Measurements from ENCODE around the gene CD63.

The CD63 gene

DNA sequence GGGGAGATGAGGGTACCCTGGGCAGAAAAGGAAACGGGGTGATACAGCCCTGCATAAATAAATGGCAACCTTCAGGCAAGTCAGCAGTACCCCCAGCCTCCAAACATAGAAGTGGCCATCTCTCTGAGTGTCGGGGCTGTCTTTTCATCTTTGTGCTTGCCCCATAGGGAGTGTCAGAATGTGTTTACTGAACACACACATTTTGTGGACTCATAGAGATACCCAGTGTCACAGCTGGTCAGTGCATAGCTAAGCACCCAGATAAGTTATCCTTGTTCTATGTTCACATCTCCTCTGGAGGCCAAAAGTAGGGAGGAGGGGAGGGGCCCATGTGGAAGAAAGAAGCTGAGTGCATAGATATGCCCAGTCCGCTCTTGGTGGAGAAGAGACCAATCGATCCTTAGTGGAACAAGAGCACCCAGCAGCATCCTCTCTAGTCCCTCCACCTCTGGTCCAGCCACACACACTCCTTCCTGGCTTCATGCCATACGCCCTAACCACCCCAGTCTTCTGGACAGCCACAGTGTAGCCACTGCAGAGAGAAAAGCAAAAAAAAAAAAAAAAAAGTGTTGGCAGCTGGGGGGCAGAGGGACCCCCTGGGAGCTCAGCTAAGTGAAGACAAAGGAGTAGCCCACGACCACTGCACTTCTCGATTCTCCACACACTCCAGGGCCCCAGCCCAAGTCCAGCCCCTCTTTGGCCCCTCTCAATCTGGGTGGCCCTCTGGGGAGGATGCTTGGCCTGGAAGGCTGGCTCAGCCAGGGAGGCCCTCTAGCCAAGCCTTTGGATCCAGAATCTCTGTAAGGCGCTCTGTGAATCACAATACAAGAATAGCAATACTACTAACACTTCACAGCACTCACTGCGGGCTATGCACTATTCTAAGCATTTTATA is 23.7 kb downstream of the CD63 start:
- no peak for DNase-seq (ENCODE audit: low spot score)

GRCh38 chr12:55703901-55704761 is 24.7 kb downstream of the CD63 start:
- no peak for DNase-seq (ENCODE audit: low spot score)

DNA sequence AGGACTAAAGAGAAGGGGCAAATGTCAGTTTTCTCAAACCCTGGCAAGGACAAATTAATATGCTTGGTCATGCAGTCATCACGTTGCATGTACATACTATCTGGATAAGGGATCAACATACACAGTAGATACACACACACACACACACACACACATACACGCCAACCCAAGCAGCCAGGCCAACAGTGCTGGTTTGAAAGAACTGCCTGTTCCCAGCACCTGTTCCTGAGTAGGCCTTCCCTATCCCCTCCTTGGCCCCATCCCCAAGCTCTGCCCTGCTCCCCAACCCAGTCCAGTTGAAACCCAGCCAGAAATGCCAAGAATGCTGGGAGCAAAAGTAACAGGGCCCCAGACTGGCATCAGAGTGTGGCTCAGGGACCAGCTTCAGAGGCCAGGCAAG is 25.5 kb downstream of the CD63 start:
- no peak for DNase-seq (ENCODE audit: low spot score)

DNA sequence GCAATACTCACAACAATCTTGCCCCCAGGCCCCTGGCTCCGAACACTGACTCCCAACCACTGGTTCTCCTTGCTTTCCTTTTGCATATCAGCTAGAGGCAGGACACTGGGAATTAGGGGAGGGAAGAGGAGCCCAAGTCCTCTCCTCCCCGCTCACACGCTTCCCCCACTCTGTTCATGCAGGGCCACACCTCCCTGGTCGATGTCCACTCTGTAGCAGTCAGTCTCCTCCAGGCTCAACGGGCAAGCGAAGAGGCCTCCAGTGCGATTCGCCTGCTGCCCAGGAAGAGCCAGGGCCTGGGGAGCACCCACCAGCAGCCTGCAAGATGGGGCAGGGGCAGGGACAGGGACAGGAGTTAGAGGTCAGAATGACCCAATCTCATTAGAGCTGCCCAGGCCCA is 25.9 kb downstream of the CD63 start:
- no peak for DNase-seq (ENCODE audit: low spot score)

DNA sequence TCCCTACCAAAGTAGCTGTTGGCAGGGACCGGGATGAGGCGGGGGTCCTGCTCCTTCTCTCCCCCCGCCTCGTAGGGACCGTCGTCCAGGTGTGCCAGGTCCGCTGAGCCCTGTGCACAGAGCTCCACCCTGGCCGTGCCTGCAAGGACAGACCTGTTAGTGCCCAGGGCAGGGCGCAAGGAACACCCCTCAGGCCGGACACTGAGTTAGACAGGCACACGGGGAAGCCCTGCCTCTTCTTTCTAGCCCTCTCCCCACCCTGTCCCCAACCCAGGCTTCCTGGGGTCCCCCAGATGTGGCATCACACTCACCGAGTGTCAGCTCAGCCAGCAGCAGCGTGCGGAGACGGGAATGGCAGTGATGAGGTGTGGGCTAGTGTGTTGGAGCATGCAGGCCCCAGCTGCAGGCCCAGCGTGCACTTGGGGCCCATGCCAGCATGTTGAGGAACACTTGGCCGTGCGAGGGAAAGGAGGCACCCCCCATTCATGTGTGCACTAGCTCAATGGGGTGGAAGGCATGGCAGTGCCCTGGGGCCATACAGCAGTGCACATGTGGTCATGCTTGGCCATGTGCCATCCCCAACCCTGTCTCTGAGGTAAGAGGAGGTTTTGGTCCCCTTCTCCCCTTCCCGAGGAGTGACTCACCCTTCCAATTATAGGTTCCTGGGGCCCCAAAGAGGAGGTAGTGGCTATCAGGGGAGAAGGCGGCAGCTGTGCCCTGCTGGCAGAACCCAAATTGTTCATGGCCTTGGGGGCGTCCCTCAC is 28.4 kb downstream of the CD63 start:
- no peak for DNase-seq (ENCODE audit: low spot score)

DNA sequence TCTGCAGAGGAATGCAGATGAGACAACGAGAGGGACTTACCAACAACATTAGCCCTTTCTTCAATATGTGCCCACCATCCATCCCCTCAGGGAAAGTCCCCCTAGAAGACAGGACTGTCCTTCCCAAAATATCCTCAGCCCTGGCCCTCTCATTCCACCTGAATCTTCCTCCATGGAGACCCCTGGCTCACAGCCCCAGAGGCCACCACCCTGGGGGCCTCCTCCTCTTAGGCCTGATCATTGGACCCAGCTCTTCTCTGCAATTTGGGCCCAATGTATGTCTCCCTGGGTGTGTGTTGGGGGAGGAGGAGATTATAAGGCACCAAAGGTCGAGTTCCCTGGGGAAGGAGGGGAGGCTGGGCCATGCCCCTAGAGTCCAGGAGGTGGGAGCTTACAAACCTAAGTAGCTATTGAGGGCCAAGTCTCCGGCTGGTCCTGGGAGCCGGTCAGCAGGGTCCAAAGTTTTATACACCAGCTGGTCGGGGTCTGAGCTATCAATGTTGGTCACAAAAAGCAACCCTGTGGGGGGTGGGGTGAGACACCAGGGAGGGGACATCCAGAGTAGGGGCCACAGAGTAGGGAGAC is 29.2 kb downstream of the CD63 start:
- peak; percentile 7 for DNase-seq (ENCODE audit: low spot score)

DNA sequence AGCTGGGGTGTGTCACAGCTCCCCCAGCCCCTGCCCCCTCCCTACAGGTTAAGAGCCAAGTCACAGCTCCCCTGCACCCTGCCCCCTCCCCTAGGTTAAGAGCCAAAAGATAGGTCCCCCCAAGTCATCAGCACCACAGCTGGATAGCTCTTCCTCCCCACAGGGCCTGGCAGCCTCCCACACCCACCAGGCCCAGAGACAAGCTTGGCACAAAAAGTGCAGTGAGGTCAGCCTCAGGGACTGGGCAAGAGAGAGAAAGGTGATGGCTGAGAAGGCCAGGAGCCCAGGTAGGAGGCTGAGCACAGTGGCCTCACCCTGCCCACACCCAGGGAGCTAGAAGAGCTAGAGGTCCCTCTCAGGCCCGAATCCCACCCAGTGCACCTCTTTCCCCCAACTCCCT is 29.8 kb downstream of the CD63 start:
- no peak for DNase-seq (ENCODE audit: low spot score)

- peak; percentile 4 for DNase-seq (ENCODE audit: low spot score)
These were observed 30.4 kb downstream of the CD63 start for GRCh38 chr12:55698241-55698955.

DNA sequence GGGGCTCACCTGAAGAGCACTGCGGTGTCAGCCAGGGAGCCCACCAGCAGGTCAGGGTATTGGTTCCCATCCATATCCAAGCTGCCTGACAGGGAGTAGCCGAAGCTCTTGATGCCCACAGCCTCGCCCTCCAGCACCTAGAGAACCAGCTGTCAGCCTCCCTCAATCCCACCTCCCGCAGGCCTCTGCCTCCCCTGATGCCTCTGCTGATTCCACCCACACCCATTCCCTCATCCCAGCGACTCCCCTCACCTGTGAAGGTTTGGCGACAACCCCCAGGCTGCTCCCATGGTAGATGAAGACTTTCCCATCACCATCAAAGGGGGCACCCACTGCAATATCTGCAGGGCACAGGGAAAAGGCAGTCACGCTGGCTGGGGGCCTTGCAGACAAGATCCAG is 31.1 kb downstream of the CD63 start:
- peak; percentile 6 for DNase-seq (ENCODE audit: low spot score)

GRCh38 chr12:55696796-55697462 is 31.9 kb downstream of the CD63 start:
- DNase-seq (ENCODE audit: low spot score) = peak; percentile 4

DNA sequence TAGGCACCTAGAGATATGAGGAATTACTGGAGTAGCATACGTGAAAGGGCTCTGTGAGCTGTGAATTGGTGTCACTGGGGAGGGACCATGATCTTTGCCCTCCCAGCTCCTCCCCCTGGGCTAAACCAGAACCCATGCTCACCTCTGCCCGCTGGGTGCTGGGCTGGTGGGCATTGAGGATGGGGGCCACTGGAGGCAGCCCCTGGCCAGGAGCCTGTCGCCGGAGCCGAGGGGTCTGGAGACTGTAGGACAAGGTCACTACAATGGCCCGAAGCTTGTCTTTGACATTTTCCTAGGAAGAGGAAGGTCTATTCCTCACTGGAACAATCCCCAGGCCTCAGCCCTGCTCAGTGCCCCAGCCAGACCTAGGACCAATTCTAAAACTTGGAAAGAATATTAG is 32.7 kb downstream of the CD63 start:
- DNase-seq (ENCODE audit: low spot score) = no peak

DNA sequence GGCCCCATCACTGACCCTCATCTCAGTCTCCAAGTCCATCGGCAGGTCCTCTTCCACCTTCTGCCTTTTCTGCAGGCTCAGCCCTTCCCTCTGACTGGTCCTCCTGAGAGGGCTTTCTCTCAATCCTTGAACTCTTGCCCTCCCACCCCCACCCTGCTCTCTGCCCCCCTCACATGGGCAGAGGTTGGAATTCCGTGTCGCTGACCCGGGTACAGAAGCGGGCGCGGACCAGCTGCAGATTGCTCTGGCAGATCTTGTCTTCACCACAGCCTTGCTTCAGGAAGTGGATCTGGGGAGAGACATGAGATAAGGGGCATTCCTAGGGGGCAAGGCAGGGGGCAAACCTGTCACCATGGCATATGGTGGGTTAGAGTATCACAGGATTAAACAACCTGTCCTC is 33.5 kb downstream of the CD63 start:
- no peak for DNase-seq (ENCODE audit: low spot score)

DNA sequence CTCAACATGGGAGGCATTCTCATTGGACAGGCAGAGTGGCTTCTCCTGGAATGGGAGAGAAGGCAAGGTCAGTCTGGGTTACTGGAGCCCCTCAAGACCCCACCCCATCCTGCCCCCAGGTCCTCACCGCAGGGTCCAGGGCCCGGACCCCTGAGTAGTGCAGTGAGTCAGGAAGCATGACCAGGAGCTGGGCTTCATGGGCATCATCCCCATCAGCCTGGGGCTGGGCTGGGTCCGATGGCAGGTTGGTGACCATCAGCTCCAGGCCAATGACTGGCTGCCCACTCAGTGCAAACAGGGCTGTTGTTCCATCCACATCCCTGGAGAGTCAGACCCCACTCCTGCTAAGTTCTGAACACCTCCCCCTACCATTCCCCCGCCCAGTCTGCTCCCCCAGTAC is 34.2 kb downstream of the CD63 start:
- DNase-seq (ENCODE audit: low spot score) = no peak

DNA sequence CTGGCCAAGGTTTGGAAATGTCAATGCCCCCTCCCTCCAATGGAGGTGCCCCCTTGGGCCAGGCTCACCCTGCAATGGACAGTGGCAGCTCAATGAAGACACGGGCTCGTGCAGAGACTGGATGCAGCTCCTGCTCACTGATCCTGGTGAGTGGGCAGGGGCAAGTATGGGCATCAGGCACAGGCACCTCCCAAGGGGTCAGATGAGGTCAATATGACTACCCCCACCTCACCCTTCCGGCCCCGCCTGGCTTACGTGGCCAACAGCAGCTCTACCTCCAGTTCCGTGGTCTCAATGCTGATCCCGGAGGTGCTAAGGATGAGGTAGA is 34.7 kb downstream of the CD63 start:
- DNase-seq (ENCODE audit: low spot score) = no peak

GRCh38 chr12:55693323-55694187 is 35.3 kb downstream of the CD63 start:
- DNase-seq (ENCODE audit: low spot score) = no peak

DNA sequence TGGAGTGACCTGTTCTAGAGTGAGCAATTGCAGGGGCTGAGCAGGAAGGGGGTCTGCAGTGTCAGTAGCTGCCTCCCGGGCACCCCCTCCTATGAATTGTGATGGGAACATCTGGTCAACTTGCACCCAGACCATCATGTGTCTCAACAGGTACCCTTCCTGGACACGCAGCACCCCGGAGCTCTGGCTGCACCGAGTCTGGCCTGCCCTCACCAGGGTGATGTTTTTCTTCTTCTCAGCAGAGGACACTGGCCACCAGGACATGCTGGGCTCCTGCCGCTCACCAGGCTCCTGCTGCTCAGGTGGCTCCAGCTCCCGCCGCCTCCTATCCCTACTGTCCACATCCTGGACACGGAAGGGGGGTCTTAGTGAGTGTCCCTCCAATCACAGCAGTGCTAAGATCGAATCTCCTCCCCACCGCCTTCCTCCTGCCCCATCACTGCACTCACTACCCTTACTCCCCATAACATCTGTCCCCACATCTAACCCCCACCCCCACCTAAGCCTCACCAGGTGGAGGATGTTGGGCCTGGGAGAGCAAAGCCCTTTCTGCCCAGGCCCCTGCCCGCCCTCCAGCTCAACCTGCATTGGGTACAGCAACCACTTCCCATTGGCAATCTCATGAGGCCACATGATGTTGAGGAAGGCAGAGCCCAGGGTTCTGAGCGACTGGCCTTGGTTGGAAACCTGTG is 36.0 kb downstream of the CD63 start:
- no peak for DNase-seq (ENCODE audit: low spot score)

DNA sequence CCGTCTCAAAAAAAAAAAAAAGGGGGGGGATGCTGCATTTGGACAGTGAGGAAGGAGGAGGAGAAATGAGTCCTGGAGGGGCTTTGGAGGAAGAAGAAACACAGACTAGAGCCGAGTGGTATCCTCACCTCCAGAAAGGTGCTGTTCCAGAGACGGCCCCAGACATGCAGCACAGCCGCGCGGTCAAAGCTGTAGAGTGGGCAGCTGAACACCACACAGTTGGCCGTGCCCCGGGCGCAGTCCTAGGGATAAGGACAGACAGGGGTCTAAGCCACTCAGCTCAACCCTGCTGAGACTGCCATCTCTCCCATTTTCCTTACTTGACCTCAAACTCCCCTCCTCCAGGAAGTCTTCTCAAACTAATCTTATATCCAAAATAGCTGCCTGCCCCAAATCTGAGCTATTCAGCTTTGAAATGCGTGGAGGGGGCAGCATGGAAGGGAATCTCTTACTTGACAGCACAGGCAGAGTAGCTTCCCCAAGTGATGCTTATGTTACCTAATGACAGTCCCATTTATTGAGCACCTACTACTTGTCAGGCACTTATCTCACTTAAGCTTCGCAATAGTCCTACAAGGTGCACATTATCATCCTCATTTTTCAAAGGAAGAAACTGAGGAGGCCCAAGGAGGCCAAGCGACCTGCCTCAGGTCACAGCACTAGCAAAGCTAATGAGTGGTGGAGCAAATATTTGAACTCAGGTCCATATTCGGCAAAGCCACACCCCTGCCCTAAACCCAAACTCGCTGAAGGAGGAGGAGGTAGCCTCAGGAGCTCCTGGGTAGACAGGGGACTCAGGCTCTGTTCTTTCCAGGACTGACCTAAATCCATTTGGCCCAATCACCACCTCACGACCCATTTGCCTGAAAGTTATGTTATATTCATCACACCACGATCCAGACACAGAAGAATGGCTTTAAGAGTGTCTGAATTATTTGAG is 39.8 kb downstream of the CD63 start:
- no peak for DNase-seq (ENCODE audit: low spot score)

DNA sequence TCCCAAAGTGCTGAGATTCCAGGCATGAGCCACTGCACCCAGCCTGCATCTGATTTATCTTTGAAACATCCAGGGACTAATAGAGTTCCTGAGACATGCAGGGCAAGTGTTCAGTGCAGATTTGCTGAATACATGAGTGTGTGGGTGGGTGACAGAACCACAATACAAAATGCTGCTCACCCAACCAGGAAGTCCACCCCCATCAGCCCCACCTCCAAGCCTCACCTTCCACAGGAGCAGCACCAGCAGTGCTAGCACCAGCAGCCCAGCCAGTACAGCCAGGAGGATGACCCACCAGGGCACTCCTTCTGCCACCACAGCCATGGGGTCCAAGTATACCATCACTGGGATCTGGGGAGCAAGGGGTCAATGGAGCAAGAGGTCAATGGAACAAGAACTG is 41.1 kb downstream of the CD63 start:
- no peak for DNase-seq (ENCODE audit: low spot score)

All from HuH-7.5 (cell line).